ENCODE results near the gene RASSF3. TPM values are rescaled to one million over a fixed set of nuclear protein-coding genes. Genes with fewer than 3 reads are reported as not detected.

Gene RASSF3
- polyA plus RNA-seq, 1 donor from 2014 or later: 0.06 TPM

- H4K20me1 ChIP-seq (ENCODE audit: insufficient read depth): no peaks in the 10 kb centered on the region
- no peaks in the 10 kb centered on the region for H3K36me3 ChIP-seq (ENCODE audit: insufficient read depth, low read length)
- H3K4me3 ChIP-seq (ENCODE audit: low read length): no peak overlapping the region
- no peak overlapping the region for H3K4me2 ChIP-seq (ENCODE audit: low read length)
- H2AFZ ChIP-seq (ENCODE audit: low read depth, low read length): no peak overlapping the region
- TF ChIP-seq CTCF (IDR thresholded peaks at IDR 0.05; ENCODE audit: poor library complexity, severe bottlenecking): no peak
- TF ChIP-seq SMC3 (conservative IDR thresholded peaks at IDR 0.05; ENCODE audit: poor library complexity): no peak
- TF ChIP-seq EP300 (conservative IDR thresholded peaks at IDR 0.05; ENCODE audit: poor library complexity, severe bottlenecking): no peak
- TF ChIP-seq REST (IDR thresholded peaks at IDR 0.05; ENCODE audit: borderline replicate concordance): no peak
- TF ChIP-seq MXI1 (conservative IDR thresholded peaks at IDR 0.05; ENCODE audit: poor library complexity, severe bottlenecking): no peak
- no peak for TF ChIP-seq POLR2AphosphoS5 (IDR thresholded peaks at IDR 0.05)
- no peak for TF ChIP-seq TAF1 (IDR thresholded peaks at IDR 0.05; ENCODE audit: low read depth)
- TF ChIP-seq RAD21 (conservative IDR thresholded peaks at IDR 0.05): no peak
- no peak for TF ChIP-seq EZH2 (IDR thresholded peaks at IDR 0.05; ENCODE audit: borderline replicate concordance, insufficient read depth, low read length, poor library complexity, severe bottlenecking)
- H3K79me2 ChIP-seq (replicated peaks; ENCODE audit: insufficient read depth, low read length): no peaks in the 10 kb centered on the region
- H3K9ac ChIP-seq (ENCODE audit: low read length): no peak overlapping the region
- no peaks in the 10 kb centered on the region for H3K9me3 ChIP-seq (ENCODE audit: low read length)
- H3K27me3 ChIP-seq (ENCODE audit: insufficient read depth, low read depth, low read length): no peaks in the 10 kb centered on the region
- no peaks in the 10 kb centered on the region for H3F3A ChIP-seq (ENCODE audit: insufficient read depth, low read length, poor library complexity, severe bottlenecking)
- no peak overlapping the region for H3K27ac ChIP-seq (ENCODE audit: low read length)
- H3K9me2 ChIP-seq (ENCODE audit: insufficient read depth, low read length): no peaks in the 10 kb centered on the region
These were observed 57.5 kb downstream of the RASSF3 start for GRCh38 chr12:64667793-64668192.

GRCh38 chr12:64669270-64669842 lies 59.1 kb downstream of the RASSF3 start:
- H3K27ac ChIP-seq (ENCODE audit: low read length): no peak overlapping the region
- TF ChIP-seq SMC3 (conservative IDR thresholded peaks at IDR 0.05; ENCODE audit: poor library complexity) (no peak), CTCF (IDR thresholded peaks at IDR 0.05; ENCODE audit: poor library complexity, severe bottlenecking) (no peak), EZH2 (IDR thresholded peaks at IDR 0.05; ENCODE audit: borderline replicate concordance, insufficient read depth, low read length, poor library complexity, severe bottlenecking) (no peak), REST (IDR thresholded peaks at IDR 0.05; ENCODE audit: borderline replicate concordance) (no peak), TAF1 (IDR thresholded peaks at IDR 0.05; ENCODE audit: low read depth) (no peak), POLR2AphosphoS5 (IDR thresholded peaks at IDR 0.05) (no peak), EP300 (conservative IDR thresholded peaks at IDR 0.05; ENCODE audit: poor library complexity, severe bottlenecking) (no peak), MXI1 (conservative IDR thresholded peaks at IDR 0.05; ENCODE audit: poor library complexity, severe bottlenecking) (no peak), RAD21 (conservative IDR thresholded peaks at IDR 0.05) (no peak)

More at GRCh38 chr12:64669270-64669842, 59.1 kb downstream of the RASSF3 start:
- Histone ChIP-seq H3K9me3 (ENCODE audit: low read length) (no peaks in the 10 kb centered on the region), H3K27me3 (ENCODE audit: insufficient read depth, low read depth, low read length) (no peaks in the 10 kb centered on the region), H4K20me1 (ENCODE audit: insufficient read depth) (no peaks in the 10 kb centered on the region), H2AFZ (ENCODE audit: low read depth, low read length) (no peak overlapping the region), H3K9ac (ENCODE audit: low read length) (no peak overlapping the region), H3K4me2 (ENCODE audit: low read length) (no peak overlapping the region), H3K4me3 (ENCODE audit: low read length) (no peak overlapping the region), H3K36me3 (ENCODE audit: insufficient read depth, low read length) (no peaks in the 10 kb centered on the region), H3F3A (ENCODE audit: insufficient read depth, low read length, poor library complexity, severe bottlenecking) (no peaks in the 10 kb centered on the region), H3K9me2 (ENCODE audit: insufficient read depth, low read length) (no peaks in the 10 kb centered on the region), H3K79me2 (replicated peaks; ENCODE audit: insufficient read depth, low read length) (no peaks in the 10 kb centered on the region)

Measured in neural cell (in vitro differentiated cells).